Subcutaneous adipose tissue (tissue), 4 donors: Measurements from ENCODE around the gene AP5B1. TPM values are rescaled to one million over a fixed set of nuclear protein-coding genes. Genes with fewer than 3 reads are reported as not detected.

Experiments
- total RNA-seq, 4 donors: library from RNA; depleted of rRNA; stranded (reverse); fragments of >200 nt; gene quantifications; one replicate each; pipeline ENCODE4 v1.1.0, GENCODE V29; 2016
- TF ChIP-seq, protein P1 (sequence below): fragments of 450-650 bp; IDR thresholded peaks from one replicate; pipeline ENCODE4 v1.5.1; 2016; ENCODE audit warnings: low read depth, mild to moderate bottlenecking, control low read depth, antibody characterized with exemption, moderate library complexity

AP5B1 gene
- total RNA-seq, 4 donors from 2014 or later: 7.0 to 30.0 (median 14.6) TPM

DNA sequence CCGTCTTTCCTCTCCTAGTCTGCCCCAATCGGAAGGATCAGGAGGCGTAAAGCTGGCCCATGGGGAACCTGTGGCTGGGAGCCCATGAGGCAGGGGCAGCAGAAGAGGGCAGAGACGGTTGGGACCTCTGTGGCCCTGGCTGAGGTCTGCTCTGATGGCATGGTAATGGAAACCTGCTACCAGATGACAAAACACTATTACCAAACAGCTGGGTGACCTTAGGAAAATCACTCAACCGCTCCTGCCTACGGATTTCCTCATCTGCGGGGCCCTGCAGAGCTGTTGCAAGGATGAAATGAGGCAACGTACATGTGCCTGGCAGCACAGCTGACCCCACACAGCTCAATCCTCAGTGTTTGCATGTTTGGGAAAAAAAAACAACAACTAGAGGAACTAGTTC lies 4.6 kb downstream of the AP5B1 start:
- TF ChIP-seq, protein P1, sequence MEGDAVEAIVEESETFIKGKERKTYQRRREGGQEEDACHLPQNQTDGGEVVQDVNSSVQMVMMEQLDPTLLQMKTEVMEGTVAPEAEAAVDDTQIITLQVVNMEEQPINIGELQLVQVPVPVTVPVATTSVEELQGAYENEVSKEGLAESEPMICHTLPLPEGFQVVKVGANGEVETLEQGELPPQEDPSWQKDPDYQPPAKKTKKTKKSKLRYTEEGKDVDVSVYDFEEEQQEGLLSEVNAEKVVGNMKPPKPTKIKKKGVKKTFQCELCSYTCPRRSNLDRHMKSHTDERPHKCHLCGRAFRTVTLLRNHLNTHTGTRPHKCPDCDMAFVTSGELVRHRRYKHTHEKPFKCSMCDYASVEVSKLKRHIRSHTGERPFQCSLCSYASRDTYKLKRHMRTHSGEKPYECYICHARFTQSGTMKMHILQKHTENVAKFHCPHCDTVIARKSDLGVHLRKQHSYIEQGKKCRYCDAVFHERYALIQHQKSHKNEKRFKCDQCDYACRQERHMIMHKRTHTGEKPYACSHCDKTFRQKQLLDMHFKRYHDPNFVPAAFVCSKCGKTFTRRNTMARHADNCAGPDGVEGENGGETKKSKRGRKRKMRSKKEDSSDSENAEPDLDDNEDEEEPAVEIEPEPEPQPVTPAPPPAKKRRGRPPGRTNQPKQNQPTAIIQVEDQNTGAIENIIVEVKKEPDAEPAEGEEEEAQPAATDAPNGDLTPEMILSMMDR: no peak

DNA sequence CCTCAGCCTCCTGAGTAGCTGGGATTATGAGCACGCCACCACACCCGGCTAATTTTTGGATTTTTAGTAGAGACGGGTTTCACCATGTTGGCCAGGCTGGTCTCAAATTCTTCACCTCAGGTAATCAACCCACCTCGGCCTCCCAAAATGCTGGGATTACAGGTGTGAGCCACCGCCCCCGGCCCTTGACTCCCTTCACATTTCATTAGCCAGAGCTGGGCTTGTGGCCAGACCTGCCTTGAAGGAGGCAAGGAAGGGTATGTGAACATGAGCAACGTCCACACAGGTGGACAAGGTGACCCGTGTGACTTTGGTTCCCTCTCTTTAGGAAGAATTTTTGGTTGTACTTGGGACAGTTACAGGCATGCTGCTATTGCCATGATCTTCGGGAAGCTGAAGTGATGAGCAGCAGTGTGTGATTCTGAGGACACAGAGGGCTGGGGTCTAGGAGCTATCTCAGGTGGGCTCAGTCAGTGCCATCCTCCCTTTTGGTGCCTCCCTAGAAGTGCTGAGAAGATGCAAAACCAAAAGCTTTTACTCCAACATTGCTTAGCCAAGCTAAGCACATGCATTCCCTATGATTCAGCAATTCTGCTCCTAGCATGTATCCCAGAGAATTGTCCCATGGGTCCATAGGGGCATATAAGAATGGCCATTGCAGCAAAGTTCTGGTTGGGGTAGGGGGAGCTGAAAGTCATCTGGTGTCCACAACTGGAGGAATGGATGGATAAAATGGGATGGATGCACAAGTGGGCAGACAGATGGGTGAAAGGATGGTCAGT lies 6.1 kb downstream of the AP5B1 start:
- TF ChIP-seq, protein P1: no peak

DNA sequence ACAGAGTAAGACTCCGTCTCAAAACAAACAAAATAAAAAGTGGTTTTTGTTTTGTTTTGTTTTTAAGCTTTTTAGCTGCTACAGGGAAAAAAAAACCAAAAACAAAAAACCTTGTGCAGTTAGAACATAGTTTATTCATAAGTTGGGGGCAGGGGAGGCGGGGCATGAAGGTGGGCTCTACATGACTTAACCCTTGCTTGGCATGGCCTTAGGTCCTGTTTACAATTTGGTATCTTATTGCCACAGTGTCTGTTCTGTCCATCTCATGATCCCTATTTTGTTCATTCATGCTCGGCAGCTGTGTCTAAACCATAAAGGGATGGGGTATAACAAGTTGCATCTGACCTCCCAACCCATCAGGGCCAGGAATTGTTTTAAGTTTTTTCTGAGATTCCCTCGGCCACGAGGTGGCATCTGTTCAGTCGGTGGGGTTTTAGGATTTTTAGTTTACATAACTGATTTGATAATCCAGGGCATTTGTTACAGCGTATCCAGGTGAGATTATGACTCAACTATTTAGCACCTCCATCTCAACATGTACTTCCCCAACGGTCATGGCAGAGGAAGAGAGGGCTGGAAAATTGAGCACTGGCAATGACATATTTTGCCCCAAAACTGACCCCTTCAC lies 6.9 kb downstream of the AP5B1 start:
- TF ChIP-seq, protein P1: no peak

DNA sequence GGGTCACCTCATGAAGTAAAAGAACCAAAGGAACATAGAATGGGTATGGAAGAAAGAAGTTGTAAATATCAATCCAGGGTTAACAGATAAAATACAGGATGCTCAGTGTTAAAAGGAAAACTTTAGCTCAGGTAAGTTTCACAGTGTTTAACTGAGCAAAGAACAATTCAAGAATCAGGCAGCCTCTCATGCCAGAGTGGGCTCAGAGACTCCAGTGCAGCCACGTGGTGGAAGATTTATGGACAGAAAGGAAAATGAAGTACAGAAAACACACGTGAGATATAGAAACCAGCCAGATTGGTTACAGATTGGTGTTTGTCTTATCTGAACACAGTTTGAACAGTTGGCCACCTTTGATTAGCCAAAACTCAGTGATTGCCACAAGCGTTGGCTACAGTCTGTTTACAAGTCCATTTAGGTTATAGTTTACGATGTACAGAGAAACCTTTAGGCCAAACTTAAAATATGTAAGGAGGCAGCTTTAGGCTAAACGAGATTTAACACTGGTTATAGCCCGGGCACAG lies 9.1 kb downstream of the AP5B1 start:
- TF ChIP-seq, protein P1: no peak

DNA sequence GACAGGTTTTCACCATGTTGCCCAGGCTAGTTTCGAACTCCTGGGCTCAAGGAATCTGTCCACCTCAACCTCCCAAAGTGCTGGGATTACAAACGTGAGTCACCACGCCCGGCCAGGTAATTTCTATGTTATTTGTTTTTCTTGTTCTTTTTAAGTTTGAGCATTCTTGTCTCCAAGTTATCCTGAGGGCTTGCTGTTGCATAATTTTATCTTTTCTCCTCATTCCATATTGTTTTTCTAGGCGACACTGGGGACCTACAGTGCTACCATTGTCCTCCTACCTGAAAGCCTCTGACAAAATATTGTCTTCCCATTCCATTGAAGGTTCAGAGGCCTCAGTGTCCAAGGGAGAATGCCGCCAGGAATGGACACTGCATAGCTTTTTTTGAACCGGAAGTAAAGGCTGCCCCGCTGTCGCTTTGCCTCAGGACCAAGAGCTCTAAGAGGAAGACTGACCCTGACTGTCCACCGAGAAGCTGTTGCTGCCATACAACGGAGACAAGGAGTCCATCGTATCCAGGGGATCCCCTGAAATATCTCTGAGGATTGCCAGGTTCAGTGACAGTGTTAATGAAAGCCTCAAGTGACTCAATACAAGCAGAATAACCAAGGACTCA lies 9.7 kb downstream of the AP5B1 start:
- TF ChIP-seq, protein P1: no peak

DNA sequence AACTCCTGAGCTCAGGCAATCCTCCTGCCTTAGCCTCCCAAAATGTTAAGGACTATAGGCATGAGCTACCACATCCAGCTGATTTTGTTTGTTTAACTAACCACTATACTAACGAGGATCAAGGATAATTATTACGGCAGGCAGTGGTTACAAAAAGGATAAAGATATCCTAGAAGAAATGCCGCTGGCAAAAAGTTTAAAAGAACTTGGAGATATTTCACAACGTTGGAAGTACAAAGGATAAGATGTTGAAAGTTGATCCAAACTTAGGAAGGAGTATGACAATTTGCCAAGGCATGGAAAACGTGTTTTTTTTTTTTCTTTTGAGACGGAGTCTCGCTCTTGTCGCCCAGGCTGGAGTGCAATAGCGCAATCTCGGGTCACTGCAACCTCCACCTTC lies 13.4 kb downstream of the AP5B1 start:
- TF ChIP-seq, protein P1: no peak

DNA sequence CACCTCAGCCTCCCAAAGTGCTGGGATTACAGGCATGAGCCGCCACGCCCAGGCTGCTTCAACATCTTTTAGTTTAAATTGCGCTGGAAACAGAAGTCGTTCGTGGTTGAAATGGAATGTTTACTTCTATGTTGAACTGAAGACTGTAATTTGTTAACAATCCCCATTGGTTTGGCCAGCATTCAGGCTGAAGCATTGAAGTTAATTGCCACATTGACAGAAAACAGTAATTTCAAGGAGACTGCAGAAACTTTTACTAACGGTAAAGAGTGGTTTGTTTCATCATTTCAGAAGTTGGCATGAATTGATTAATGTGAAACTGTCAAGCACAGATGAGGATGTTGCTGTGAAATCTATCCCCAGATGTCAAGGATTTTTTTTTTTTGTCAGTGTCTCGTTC lies 14.2 kb downstream of the AP5B1 start:
- TF ChIP-seq, protein P1: no peak
